Non-pigmented ciliary epithelial cell (primary cell): ENCODE results near the gene PLAC1.
A peak's percentile ranks its signal among the peaks of the same experiment; 100 is the strongest.

Experiments used
- DNase-seq: peaks from one replicate; pipeline ENCODE4 v3.0.0-alpha.2; 2010; ENCODE audit warnings: low read depth

The PLAC1 gene

DNA sequence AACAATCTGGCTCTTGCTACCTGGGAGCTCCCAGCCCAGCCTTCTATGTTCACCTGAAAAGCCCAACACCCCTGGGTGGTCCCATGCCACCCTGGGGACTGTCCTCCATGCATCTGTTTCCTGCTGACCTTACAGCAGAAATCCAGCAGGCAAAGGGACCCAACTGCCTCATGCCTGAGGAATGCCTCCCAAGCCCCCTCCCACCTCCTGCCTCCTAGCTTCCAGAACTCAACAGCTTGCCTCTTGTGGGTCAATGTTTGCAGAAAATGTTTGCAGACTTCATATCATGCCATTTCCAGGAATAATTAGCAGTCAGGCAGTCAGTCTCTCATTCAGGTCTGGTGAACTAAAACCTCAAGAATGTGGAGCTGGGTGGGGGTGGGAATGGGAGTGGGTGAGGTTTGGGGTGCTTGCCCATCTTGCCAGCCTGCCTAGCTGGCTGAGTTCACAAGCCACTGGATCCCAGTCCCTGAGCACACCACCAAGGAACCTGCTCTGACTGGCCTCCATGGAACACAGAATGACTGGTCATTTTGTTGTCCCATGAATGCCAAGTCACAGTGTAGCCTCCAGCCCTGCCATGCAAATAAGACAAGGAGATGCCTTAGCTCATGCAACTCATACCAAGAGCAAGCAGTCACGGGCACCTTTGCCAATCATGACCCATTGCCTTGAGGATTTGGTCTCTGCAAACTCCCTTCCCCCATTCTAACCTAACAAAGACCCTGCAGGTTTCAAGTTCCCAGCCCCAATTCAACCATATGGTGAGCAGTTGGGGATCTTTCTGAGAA is 12.1 kb upstream of the PLAC1 start:
- peak; percentile 36 for DNase-seq

DNA sequence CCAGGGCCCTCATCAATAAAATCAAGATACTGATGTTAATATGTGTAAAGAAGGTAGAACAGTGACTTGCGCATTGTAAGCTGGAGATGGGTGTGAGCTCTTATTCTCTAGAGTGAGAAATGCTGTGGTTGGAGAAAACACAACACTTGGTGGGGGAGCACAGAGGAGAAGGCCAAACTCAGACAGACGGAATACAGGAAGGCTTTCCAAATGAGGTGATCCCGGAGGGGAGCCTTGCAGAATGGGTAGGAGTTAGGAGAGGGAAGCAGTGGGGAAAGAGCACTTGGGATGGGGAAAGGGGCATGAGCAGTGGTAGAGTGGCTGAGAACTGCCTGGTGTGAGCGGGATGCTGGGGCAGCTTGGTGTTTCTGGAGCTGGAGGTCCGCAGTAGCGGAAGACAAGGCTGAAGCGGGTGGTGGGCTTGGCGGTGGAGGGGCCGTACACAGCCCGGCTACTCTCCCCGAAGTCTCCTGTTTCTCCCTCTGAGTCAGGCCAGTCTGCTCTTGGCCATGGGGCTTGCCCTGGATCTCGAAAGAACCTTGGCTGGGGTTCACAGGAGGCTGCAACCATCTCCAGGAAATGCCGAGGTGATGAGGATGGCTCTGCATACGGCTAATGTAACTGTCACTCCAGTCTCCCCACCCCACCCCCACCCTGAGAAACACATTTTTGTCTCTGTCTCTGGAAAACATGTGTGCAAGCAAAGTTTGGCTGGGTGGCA is 11.3 kb upstream of the PLAC1 start:
- peak; percentile 55 for DNase-seq

DNA sequence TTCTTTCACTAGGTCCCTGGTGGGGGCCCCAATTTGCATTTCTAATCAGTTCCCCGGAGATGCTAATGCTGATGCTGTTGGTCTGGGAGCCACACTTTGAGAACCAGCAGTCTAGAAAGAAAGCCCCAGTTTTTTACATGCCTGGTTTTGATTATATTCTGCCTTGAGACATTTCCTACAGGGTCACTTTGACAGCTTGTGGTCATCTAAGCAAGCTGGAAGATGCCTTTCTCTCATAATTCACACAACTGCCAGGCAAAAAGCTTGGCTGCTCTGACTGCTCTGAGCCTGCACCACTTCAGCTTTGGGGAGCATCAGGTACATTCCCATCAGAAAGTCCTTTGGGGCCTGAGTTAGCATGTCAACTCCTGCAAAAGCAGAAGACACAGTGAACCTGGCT is 5.9 kb upstream of the PLAC1 start:
- DNase-seq: no peak

GRCh38 chrX:134661295-134661694 is 3.0 kb upstream of the PLAC1 start:
- DNase-seq: no peak

GRCh38 chrX:134660627-134661026 is 2.4 kb upstream of the PLAC1 start:
- DNase-seq: no peak

DNA sequence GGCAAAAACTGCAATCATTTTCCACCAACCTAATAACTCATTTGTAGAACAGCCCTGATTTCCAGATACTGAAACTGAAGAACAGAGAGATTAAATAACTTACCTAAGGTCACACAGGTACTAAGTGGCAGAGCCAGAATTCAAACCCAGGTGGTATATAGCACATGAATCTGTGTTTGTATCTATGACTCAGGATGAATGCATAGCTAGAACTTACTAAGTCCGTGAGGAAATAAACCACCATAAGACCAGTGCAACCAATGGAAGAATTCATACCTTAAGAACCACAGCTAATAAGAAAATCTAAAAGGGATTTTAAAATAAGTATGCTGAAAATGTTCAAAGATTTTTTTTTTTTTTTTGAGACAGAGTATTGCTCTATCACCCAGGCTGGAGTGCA is 1.5 kb upstream of the PLAC1 start:
- no peak for DNase-seq

DNA sequence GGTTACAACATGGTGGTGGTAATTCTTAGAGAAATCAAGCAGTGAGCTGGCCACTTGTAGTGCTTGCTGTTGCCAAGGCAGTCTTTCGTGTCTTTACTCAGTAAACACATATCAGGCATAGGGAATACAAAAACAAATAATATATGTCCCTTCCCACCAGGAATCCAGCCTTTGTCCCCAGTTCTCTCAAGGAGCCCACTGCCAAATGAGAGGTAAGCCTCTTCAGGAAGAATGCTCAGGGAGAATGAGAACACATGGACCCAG is 421 bp upstream of the PLAC1 start:
- DNase-seq: no peak

GRCh38 chrX:134654398-134655012 is 3.8 kb downstream of the PLAC1 start:
- DNase-seq: no peak

DNA sequence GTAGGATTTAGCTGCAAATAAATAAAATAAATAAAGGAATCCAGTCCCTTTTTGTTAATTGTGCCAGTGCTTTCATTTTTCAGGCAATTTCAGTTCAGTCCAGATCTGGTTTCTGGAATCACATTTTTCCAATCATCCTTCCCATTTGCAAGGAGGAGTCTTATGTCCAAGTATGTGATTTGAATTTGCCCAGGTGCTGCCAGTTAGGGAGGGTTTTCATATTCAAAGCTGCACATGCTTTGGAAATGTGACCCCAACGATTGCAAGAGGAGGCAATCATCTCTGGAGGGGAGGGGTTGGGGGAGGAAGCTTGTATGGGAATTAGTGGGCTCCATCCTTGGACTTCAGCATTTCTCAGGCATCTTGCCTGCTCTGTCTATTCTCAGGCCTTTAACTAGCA is 4.4 kb downstream of the PLAC1 start:
- no peak for DNase-seq

- no peak for DNase-seq
These were observed 7.6 kb downstream of the PLAC1 start for GRCh38 chrX:134650701-134651100.

GRCh38 chrX:134649770-134650169 is 8.5 kb downstream of the PLAC1 start:
- DNase-seq: no peak

DNA sequence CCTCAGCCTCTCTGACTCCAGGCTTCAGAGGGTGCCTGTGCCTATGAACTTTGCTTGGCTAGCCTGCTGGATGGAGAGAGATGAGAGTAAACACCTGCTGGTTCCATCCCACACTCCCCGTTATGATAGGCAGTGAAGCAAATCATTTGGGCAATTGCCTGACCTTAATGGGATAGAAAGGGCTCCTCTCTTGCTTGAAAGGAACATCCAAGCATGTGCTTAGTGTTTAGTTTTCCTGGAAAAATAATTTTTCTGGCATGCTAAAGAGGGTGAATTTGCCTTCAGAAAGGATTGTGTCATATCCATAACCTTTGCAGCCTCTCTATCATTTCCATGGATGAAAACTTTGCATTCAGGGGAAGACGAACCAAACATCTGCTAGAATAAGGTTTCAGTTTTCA is 10.8 kb downstream of the PLAC1 start:
- no peak for DNase-seq

- no peak for DNase-seq
These were observed 11.6 kb downstream of the PLAC1 start for GRCh38 chrX:134646691-134647090.

- DNase-seq: no peak
These were observed 12.2 kb downstream of the PLAC1 start for GRCh38 chrX:134645936-134646543.

GRCh38 chrX:134642386-134642785 is 15.9 kb downstream of the PLAC1 start:
- no peak for DNase-seq

DNA sequence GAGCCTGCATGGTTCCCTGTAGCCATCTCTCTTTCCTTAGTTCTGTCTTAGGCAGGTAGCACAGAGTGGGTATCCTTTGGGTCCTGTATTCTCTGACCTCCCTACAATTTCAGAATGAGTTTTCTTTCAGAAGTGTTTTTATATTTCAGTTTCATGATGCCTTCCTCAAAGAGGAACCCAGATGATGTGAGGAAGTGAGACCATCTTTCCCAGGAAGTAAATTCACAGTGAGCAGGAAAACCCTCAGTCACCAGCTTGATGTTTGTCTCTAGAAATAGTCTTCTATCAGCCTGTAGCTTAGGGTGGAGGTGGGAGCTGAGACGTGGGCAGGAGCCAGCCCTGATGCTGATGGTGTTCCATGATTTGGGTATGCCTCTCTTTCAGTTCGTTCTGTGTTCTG is 16.9 kb downstream of the PLAC1 start:
- DNase-seq: no peak

GRCh38 chrX:134640914-134641313 is 17.4 kb downstream of the PLAC1 start:
- DNase-seq: no peak

DNA sequence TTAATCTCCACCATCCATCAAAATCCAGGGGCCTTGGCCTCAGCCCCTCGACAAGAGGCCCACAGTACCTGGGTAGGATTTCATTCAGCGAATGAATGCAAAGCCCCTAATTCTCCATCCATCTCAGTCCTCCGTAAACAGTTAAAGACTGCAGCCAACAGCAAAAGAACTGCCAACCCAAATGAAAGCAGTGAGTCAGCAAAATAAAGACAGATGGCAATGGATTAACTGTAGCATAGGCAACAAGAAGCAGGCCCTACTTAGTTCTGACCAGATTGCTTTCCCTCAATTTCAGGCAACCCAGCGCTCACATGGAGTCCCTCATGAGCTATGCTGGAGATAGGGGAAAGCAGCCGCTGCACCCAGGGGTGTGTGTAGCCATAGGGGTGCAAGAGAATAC is 21.4 kb downstream of the PLAC1 start:
- no peak for DNase-seq

DNA sequence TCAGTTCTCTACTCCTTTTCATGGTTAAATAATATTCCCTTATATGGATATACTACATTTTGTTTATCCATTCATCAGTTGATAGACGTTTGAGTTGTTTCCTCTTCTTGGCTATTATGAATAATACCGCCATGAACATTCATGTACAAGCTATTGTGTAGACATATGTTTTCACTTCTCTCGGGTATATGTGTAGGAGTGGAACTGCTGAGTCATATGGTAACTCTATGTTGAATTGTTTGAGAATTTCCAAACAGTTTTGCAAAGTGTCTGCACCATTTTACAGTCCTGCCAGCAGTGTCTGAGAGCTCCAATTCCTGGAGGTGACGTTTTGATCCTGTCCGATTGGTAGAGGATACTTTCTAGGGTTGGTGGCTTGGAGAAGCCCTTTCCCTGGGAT is 23.6 kb downstream of the PLAC1 start:
- no peak for DNase-seq

DNA sequence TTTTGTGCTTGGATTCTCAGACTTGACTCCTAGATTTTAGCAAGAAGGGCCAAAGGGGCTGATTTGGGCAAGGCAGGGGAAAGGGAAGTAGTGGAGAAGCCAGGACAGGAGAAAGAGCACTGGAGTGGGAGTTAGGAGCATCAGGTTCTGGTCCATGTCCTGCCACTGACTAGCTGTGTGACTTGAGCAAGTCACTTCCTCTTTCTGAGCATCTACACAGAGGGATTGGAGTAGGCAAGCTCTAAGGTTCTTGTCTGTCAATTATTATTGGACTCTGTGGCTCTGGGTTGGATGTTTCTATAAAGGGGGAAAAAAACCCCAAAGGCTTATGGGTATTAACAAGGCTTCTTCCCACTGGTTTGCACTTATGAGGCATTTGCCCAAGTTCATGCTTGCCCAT is 24.4 kb downstream of the PLAC1 start:
- no peak for DNase-seq

GRCh38 chrX:134633394-134633793 is 24.9 kb downstream of the PLAC1 start:
- no peak for DNase-seq

DNA sequence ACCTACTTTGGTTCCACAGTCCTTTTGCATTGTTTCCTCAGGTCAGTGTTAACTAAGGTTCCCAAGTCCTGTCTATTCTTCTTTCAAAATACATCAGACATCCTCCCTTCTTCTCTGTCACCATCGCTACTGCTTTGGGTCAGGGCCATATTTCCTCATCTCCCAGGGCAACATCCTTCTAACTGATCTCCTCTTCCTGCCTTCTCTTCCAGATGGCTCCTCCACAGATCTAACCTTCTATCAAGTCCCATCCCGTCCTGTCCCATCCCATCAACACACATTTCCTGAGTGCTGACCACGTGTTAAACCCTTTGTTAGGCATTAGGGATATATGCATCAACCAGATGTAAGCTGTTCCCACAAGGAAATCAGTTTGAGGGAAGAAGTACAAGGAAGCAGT is 25.9 kb downstream of the PLAC1 start:
- no peak for DNase-seq
